Thyroid gland (tissue), 4 donors: ENCODE measurements around the gene BHLHA15.

Experiments
- CTCF ChIP-seq, 6 experiments: fragments of 200-600 bp in 3 of 6; fragments of 450-650 bp in 3 of 6; sonication (generic) in 3 of 6; IDR thresholded peaks; one replicate each; pipeline ENCODE4 v1.5.1; 2016 to 2019; ENCODE audit warnings: antibody characterized with exemption in 6 of 6, mild to moderate bottlenecking in 2 of 6, inconsistent platforms in 1 of 6, moderate library complexity in 1 of 6
- POLR2A ChIP-seq, 2 donors: fragments of 450-650 bp; IDR thresholded peaks; one replicate each; pipeline ENCODE4 v1.6.1; 2017; ENCODE audit warnings: antibody characterized with exemption in 2 of 2, mild to moderate bottlenecking in 2 of 2, moderate library complexity in 1 of 2

GRCh38 chr7:98233219-98234070, 22.2 kb downstream of the BHLHA15 start:
- TF ChIP-seq POLR2A (IDR thresholded peaks at IDR 0.05) (no peak), CTCF (IDR thresholded peaks at IDR 0.05) (no peak)
